ENCODE measurements around the gene DEFB125.

The DEFB125 gene

GRCh38 chr20:112396-112795, 24.9 kb downstream of the DEFB125 start:
- TF ChIP-seq GATA3 (IDR thresholded peaks at IDR 0.05; ENCODE audit: low read depth, low read length) (no peak), GATA2 (IDR thresholded peaks at IDR 0.05; ENCODE audit: low read depth, low read length) (no peak)

DNA sequence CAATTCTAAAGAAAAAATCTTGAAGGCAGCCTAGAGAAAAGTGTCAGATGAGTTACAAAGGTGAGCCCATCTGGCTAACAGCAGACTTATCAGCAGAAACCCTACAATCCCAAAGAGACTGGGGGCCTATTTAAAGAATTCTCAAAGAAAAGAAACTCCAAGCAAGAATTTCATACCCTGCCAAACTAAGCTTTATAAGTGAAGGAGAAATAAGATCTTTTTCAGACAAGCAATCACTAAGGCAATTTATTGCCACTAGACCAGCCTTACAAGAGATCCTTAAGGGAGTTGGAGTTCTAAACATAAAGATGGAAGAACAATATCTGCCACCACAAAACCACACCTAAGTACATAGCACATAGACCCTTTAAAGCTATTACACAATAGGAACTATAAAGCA, 30.0 kb downstream of the DEFB125 start:
- TF ChIP-seq GATA3 (IDR thresholded peaks at IDR 0.05; ENCODE audit: low read depth, low read length) (no peak), GATA2 (IDR thresholded peaks at IDR 0.05; ENCODE audit: low read depth, low read length) (no peak)

GRCh38 chr20:137668-138490, 50.4 kb downstream of the DEFB125 start:
- TF ChIP-seq GATA2 (IDR thresholded peaks at IDR 0.05; ENCODE audit: low read depth, low read length) (no peak), GATA3 (IDR thresholded peaks at IDR 0.05; ENCODE audit: low read depth, low read length) (no peak)

GRCh38 chr20:142290-142689, 54.8 kb downstream of the DEFB125 start, which contains the start of gene DEFB126:
DEFB126 (plus strand) TSS chr20:142590; CDS start chr20:142629, 39 bp downstream.
- TF ChIP-seq GATA3 (IDR thresholded peaks at IDR 0.05; ENCODE audit: low read depth, low read length) (no peak), GATA2 (IDR thresholded peaks at IDR 0.05; ENCODE audit: low read depth, low read length) (no peak)

DNA sequence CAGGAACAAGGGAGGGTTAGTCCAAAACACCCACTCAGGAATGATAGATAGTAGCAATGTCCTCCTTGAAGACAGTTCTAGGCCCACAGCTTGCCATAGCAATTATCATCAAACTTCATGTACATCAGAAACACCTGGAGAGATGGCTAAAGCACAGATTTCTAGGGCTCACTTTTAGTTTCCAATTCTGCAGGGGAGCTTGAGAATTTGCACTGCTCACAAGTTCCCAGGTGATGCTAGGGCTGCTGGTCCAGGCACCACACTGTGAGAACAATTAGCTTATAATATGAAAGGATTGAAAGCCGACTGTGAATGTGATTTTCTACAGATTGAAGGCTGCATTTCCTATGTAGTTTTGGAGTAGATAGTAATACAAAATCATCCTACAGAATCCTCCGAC, 58.4 kb downstream of the DEFB125 start:
- TF ChIP-seq GATA2 (IDR thresholded peaks at IDR 0.05; ENCODE audit: low read depth, low read length) (no peak), GATA3 (IDR thresholded peaks at IDR 0.05; ENCODE audit: low read depth, low read length) (no peak)

Measured in SH-SY5Y (cell line).